HG02938 (cell line): Measurements from ENCODE around the gene SIL1.

Experiments
- ATAC-seq: cut with Tn5 transposase; IDR thresholded peaks from one replicate; pipeline ENCODE4 v1.9.1; 2021; ENCODE audit warnings: mild to moderate bottlenecking, moderate library complexity; ENCODE audit not compliant: unreplicated experiment

The SIL1 gene

GRCh38 chr5:138948471-138949222 is 249.5 kb downstream of the SIL1 start:
- no peak for ATAC-seq

GRCh38 chr5:138947780-138948179 is 250.4 kb downstream of the SIL1 start:
- no peak for ATAC-seq

GRCh38 chr5:138946831-138947560 is 251.2 kb downstream of the SIL1 start:
- ATAC-seq: no peak

- no peak for ATAC-seq
Observed at GRCh38 chr5:138946241-138946623, 251.9 kb downstream of the SIL1 start.

GRCh38 chr5:138945421-138946240 is 252.5 kb downstream of the SIL1 start:
- no peak for ATAC-seq

GRCh38 chr5:138944527-138945322 is 253.4 kb downstream of the SIL1 start:
- no peak for ATAC-seq

- no peak for ATAC-seq
Observed at GRCh38 chr5:138943599-138944173, 254.5 kb downstream of the SIL1 start.

- ATAC-seq: no peak
Observed at GRCh38 chr5:138942861-138943260, 255.3 kb downstream of the SIL1 start.

- ATAC-seq: no peak
Observed at GRCh38 chr5:138942066-138942465, 256.1 kb downstream of the SIL1 start.

- ATAC-seq: no peak
Observed at GRCh38 chr5:138938526-138938925, 259.6 kb downstream of the SIL1 start.

GRCh38 chr5:138937392-138938387 is 260.5 kb downstream of the SIL1 start:
- no peak for ATAC-seq

- no peak for ATAC-seq
Observed at GRCh38 chr5:138936968-138937345, 261.2 kb downstream of the SIL1 start.

- no peak for ATAC-seq
Observed at GRCh38 chr5:138936225-138936967, 261.8 kb downstream of the SIL1 start.

- no peak for ATAC-seq
Observed at GRCh38 chr5:138935466-138935865, 262.7 kb downstream of the SIL1 start.

- no peak for ATAC-seq
Observed at GRCh38 chr5:138934971-138935370, 263.2 kb downstream of the SIL1 start.

GRCh38 chr5:138933522-138934290 is 264.5 kb downstream of the SIL1 start:
- no peak for ATAC-seq

- ATAC-seq: no peak
Observed at GRCh38 chr5:138932171-138932810, 265.9 kb downstream of the SIL1 start.
